ENCODE results near the gene ADM2. TPM values are rescaled to one million over a fixed set of nuclear protein-coding genes. Genes with fewer than 3 reads are reported as not detected.
A peak's percentile ranks its signal among the peaks of the same experiment; 100 is the strongest.
"Not testable (repeated sequence)": the region's sequence is repeated elsewhere in the genome, so short reads cannot be mapped to it uniquely, and the experiment has no call there.

The ADM2 gene
- polyA plus RNA-seq, 4 donors: 2.2 to 14.7 (median 8.7) TPM

DNA sequence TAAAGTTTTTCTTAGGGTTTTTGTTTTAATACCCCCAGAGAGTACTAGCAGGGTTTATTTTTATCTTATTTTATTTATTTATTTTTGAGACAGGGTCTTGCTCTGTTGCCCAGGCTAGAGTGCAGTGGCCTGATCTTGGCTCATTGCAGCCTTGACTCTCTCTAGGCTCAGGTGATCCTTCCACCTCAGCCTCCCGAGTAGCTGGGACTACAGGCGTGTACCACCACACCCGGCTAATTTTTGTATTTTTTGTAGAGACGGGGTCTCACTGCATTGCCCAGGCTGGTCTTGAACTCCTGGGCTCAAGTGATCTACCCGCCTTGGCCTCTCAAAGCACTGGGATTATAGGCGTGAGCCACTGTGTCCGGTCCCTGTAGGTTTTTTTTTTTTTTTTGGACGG lies 38.8 kb downstream of the ADM2 start:
- not testable (repeated sequence) for FAIRE-seq; H3K27me3 ChIP-seq (ENCODE audit: control insufficient read depth in 3 of 3, insufficient read depth in 3 of 3, low read length in 3 of 3); DNase-seq; H3K4me3 ChIP-seq (ENCODE audit: low read depth in 1 of 3, low read length in 3 of 3); H3K27ac ChIP-seq (ENCODE audit: low read depth in 1 of 3, low read length in 2 of 3); H3K9me3 ChIP-seq (ENCODE audit: control insufficient read depth in 2 of 2, insufficient read depth in 1 of 2, low read depth in 1 of 2, low read length in 1 of 2)
- peaks cover 0 to 25% (median 1%) of the 10 kb centered on the region in 3 donors for H3K4me1 ChIP-seq (ENCODE audit: control insufficient read depth in 3 of 3, insufficient read depth in 2 of 3, low read depth in 1 of 3, low read length in 2 of 3)
- 95 to 97% (median 97%) methylated on average over 8 of the region's 8 CpGs for WGBS, 3 donors
- H3K36me3 ChIP-seq (ENCODE audit: control insufficient read depth in 3 of 3, insufficient read depth in 2 of 3, low read depth in 1 of 3, low read length in 3 of 3): peaks cover 8 to 80% (median 13%) of the 10 kb centered on the region in 3 donors

DNA sequence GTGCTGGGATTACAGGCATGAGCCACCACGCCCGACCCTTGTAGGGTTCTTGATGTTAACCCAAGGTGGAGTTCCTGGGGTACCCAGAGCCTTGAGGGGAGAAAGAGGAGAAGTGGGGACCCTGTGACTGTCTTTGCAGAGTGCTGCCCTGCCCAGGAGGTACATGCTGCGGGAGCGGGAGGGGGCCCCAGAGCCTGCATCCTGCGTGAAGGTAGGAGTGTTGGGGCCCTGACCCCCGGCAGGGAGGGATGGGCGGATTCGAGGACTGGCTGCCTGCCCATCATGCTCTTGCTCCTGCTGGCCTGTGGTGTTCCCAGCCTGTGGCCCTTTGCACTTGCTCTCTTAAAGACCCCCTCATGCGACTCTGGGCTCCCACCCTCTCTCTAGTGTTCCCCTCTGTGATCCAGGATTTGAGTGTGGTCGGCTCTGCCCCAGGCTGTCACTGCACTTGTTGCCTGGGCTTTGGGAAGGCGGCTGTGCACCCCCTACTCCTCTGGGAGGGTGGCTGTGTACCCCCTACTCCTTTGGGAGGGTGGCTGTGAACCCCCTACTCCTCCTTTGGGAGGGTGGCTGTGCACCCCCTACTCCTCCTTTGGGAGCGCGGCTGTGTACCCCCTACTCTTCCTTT lies 39.6 kb downstream of the ADM2 start:
- peaks cover 8 to 77% (median 13%) of the 10 kb centered on the region in 3 donors for H3K36me3 ChIP-seq (ENCODE audit: control insufficient read depth in 3 of 3, insufficient read depth in 2 of 3, low read depth in 1 of 3, low read length in 3 of 3)
- H3K27ac ChIP-seq (ENCODE audit: low read depth in 1 of 3, low read length in 2 of 3): no peak overlapping the region
- no peak overlapping the region for H3K4me3 ChIP-seq (ENCODE audit: low read depth in 1 of 3, low read length in 3 of 3)
- no peak for FAIRE-seq
- H3K4me1 ChIP-seq (ENCODE audit: control insufficient read depth in 3 of 3, insufficient read depth in 2 of 3, low read depth in 1 of 3, low read length in 2 of 3): peaks cover 0 to 25% (median 1%) of the 10 kb centered on the region in 3 donors
- no peaks in the 10 kb centered on the region for H3K9me3 ChIP-seq (ENCODE audit: control insufficient read depth in 2 of 2, insufficient read depth in 1 of 2, low read depth in 1 of 2, low read length in 1 of 2)
- H3K27me3 ChIP-seq (ENCODE audit: control insufficient read depth in 3 of 3, insufficient read depth in 3 of 3, low read length in 3 of 3): no peaks in the 10 kb centered on the region
- 94 to 96% (median 94%) methylated on average over 11 to 13 of the region's 13 CpGs for WGBS, 3 donors
- no peak for DNase-seq

DNA sequence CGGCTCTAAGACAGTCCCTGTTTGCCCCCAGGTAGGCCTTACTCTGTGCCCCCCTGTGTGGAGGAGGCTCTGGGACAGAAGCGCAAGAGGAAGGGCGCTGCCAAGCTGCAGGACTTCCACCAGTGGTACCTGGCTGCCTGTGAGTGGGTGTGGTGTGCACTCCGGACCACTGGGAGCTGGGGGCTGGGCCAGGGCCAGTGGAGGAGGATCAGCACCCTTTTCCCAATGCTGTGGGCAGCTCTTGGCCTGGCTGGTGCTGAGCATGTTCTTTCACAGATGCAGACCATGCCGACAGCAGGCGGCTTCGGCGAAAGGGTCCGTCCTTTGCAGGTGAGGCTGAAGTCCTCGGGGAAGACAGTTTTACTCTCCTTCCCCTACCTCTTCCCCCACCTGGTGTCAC lies 40.4 kb downstream of the ADM2 start:
- DNase-seq: no peak
- no peak for FAIRE-seq
- H3K36me3 ChIP-seq (ENCODE audit: control insufficient read depth in 3 of 3, insufficient read depth in 2 of 3, low read depth in 1 of 3, low read length in 3 of 3): peaks cover 8 to 70% (median 13%) of the 10 kb centered on the region in 3 donors
- H3K9me3 ChIP-seq (ENCODE audit: control insufficient read depth in 2 of 2, insufficient read depth in 1 of 2, low read depth in 1 of 2, low read length in 1 of 2): no peaks in the 10 kb centered on the region
- H3K27me3 ChIP-seq (ENCODE audit: control insufficient read depth in 3 of 3, insufficient read depth in 3 of 3, low read length in 3 of 3): no peaks in the 10 kb centered on the region
- H3K4me1 ChIP-seq (ENCODE audit: control insufficient read depth in 3 of 3, insufficient read depth in 2 of 3, low read depth in 1 of 3, low read length in 2 of 3): peaks cover 0 to 28% (median 1%) of the 10 kb centered on the region in 3 donors
- no peak overlapping the region for H3K4me3 ChIP-seq (ENCODE audit: low read depth in 1 of 3, low read length in 3 of 3)
- 84 to 92% (median 88%) methylated on average over 9 to 10 of the region's 10 CpGs for WGBS, 3 donors
- no peak overlapping the region for H3K27ac ChIP-seq (ENCODE audit: low read depth in 1 of 3, low read length in 2 of 3)

DNA sequence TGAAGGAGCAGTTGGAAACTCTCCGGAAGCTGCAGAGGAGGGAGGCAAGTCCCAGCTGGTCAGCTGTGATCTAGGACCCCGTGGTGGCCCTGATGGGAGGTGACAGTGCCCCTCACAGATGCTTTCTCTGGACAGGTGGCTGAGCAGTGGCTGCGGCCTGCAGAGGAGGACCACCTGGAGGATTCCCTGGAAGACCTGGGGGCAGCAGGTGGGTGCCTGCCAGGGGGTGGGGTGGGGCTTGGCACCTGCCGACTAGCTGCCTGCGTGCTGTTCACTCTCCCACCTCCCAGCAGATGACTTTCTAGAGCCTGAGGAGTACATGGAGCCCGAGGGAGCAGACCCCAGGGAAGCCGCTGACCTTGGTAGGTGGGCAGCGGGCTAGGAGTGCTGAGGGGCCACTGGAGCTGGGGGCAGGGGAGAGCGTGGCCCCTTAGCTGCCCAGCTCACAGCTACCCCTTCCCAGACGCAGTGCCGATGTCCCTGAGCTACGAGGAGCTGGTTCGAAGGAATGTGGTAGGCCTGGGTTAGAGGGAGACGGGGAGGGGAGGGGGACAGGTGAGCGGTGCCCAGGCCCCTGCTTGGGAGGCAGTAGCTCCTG lies 41.0 kb downstream of the ADM2 start:
- Histone ChIP-seq H3K36me3 (ENCODE audit: control insufficient read depth in 3 of 3, insufficient read depth in 2 of 3, low read depth in 1 of 3, low read length in 3 of 3) (peaks cover 8 to 66% (median 13%) of the 10 kb centered on the region in 3 donors), H3K4me3 (ENCODE audit: low read depth in 1 of 3, low read length in 3 of 3) (no peak overlapping the region), H3K27ac (ENCODE audit: low read depth in 1 of 3, low read length in 2 of 3) (no peak overlapping the region), H3K9me3 (ENCODE audit: control insufficient read depth in 2 of 2, insufficient read depth in 1 of 2, low read depth in 1 of 2, low read length in 1 of 2) (no peaks in the 10 kb centered on the region), H3K27me3 (ENCODE audit: control insufficient read depth in 3 of 3, insufficient read depth in 3 of 3, low read length in 3 of 3) (no peaks in the 10 kb centered on the region), H3K4me1 (ENCODE audit: control insufficient read depth in 3 of 3, insufficient read depth in 2 of 3, low read depth in 1 of 3, low read length in 2 of 3) (peaks cover 0 to 30% (median 1%) of the 10 kb centered on the region in 3 donors)
- DNase-seq: no peak
- WGBS, 3 donors: 87 to 90% (median 89%) methylated on average over 14 to 15 of the region's 15 CpGs
- FAIRE-seq: no peak

DNA sequence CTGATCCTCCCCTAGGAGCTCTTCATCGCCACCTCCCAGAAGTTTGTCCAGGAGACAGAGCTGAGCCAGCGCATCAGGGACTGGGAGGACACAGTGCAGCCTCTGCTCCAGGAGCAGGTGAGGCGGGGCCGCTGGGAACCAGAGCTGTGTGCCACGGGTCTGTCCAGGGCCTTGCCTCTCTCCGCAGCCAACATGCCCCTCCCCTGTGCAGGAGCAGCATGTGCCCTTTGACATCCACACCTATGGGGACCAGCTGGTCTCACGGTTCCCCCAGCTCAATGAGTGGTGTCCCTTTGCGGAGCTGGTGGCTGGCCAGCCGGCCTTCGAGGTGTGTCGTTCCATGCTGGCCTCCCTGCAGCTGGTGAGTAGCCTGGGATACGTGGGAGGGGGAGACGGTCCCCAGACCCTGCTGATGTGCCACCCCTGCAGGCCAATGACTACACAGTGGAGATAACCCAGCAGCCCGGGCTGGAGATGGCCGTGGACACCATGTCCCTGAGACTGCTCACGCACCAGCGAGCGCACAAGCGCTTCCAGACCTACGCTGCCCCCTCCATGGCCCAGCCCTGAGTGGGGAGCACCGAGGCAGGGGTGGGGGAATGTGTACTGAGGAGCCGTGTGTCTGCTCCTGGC lies 41.6 kb downstream of the ADM2 start:
- WGBS, 3 donors: 72 to 83% (median 74%) methylated on average over 22 of the region's 22 CpGs
- Histone ChIP-seq H3K27ac (ENCODE audit: low read depth in 1 of 3, low read length in 2 of 3) (no peak overlapping the region), H3K9me3 (ENCODE audit: control insufficient read depth in 2 of 2, insufficient read depth in 1 of 2, low read depth in 1 of 2, low read length in 1 of 2) (no peaks in the 10 kb centered on the region), H3K36me3 (ENCODE audit: control insufficient read depth in 3 of 3, insufficient read depth in 2 of 3, low read depth in 1 of 3, low read length in 3 of 3) (peaks cover 3 to 61% (median 11%) of the 10 kb centered on the region in 3 donors), H3K27me3 (ENCODE audit: control insufficient read depth in 3 of 3, insufficient read depth in 3 of 3, low read length in 3 of 3) (no peaks in the 10 kb centered on the region), H3K4me1 (ENCODE audit: control insufficient read depth in 3 of 3, insufficient read depth in 2 of 3, low read depth in 1 of 3, low read length in 2 of 3) (peaks cover 0 to 30% (median 2%) of the 10 kb centered on the region in 3 donors), H3K4me3 (ENCODE audit: low read depth in 1 of 3, low read length in 3 of 3) (no peak overlapping the region)
- DNase-seq: no peak
- FAIRE-seq: no peak

GRCh38 chr22:50523458-50523805 lies 42.1 kb downstream of the ADM2 start:
- no peaks in the 10 kb centered on the region for H3K9me3 ChIP-seq (ENCODE audit: control insufficient read depth in 2 of 2, insufficient read depth in 1 of 2, low read depth in 1 of 2, low read length in 1 of 2)
- 63 to 88% (median 71%) methylated on average over 16 of the region's 16 CpGs for WGBS, 3 donors
- H3K27me3 ChIP-seq (ENCODE audit: control insufficient read depth in 3 of 3, insufficient read depth in 3 of 3, low read length in 3 of 3): no peaks in the 10 kb centered on the region
- peaks cover 3 to 56% (median 10%) of the 10 kb centered on the region in 3 donors for H3K36me3 ChIP-seq (ENCODE audit: control insufficient read depth in 3 of 3, insufficient read depth in 2 of 3, low read depth in 1 of 3, low read length in 3 of 3)
- H3K4me3 ChIP-seq (ENCODE audit: low read depth in 1 of 3, low read length in 3 of 3): no peak overlapping the region
- FAIRE-seq: no peak
- peak overlapping the region in 1 of 3 donors; percentile 26 for H3K27ac ChIP-seq (ENCODE audit: low read depth in 1 of 3, low read length in 2 of 3)
- peaks cover 0 to 30% (median 3%) of the 10 kb centered on the region in 3 donors for H3K4me1 ChIP-seq (ENCODE audit: control insufficient read depth in 3 of 3, insufficient read depth in 2 of 3, low read depth in 1 of 3, low read length in 2 of 3)
- no peak for DNase-seq

- no peaks in the 10 kb centered on the region for H3K9me3 ChIP-seq (ENCODE audit: control insufficient read depth in 2 of 2, insufficient read depth in 1 of 2, low read depth in 1 of 2, low read length in 1 of 2)
- DNase-seq (peak in 1 of 2 donors; percentile 71), FAIRE-seq (no peak)
- WGBS, 3 donors: 18 to 62% (median 30%) methylated on average over 24 to 25 of the region's 25 CpGs
- H3K27me3 ChIP-seq (ENCODE audit: control insufficient read depth in 3 of 3, insufficient read depth in 3 of 3, low read length in 3 of 3): peaks cover 0 to under 1% (median 0%) of the 10 kb centered on the region in 3 donors
- peaks cover 3 to 50% (median 10%) of the 10 kb centered on the region in 3 donors for H3K36me3 ChIP-seq (ENCODE audit: control insufficient read depth in 3 of 3, insufficient read depth in 2 of 3, low read depth in 1 of 3, low read length in 3 of 3)
- H3K4me3 ChIP-seq (ENCODE audit: low read depth in 1 of 3, low read length in 3 of 3): peak overlapping the region in 2 of 3 donors; percentile 62 to 68
- peaks cover 0 to 31% (median 5%) of the 10 kb centered on the region in 3 donors for H3K4me1 ChIP-seq (ENCODE audit: control insufficient read depth in 3 of 3, insufficient read depth in 2 of 3, low read depth in 1 of 3, low read length in 2 of 3)
- H3K27ac ChIP-seq (ENCODE audit: low read depth in 1 of 3, low read length in 2 of 3): peak overlapping the region; percentile 91 to 100 (median 94)
These were observed 42.7 kb downstream of the ADM2 start for GRCh38 chr22:50523806-50524675.

- peak overlapping the region; percentile 91 to 100 (median 94) for H3K27ac ChIP-seq (ENCODE audit: low read depth in 1 of 3, low read length in 2 of 3)
- WGBS, 3 donors: 1 to 4% (median 4%) methylated on average over 19 of the region's 19 CpGs
- FAIRE-seq (no peak), DNase-seq (peak in 1 of 2 donors; percentile 83)
- H3K9me3 ChIP-seq (ENCODE audit: control insufficient read depth in 2 of 2, insufficient read depth in 1 of 2, low read depth in 1 of 2, low read length in 1 of 2): no peaks in the 10 kb centered on the region
- H3K27me3 ChIP-seq (ENCODE audit: control insufficient read depth in 3 of 3, insufficient read depth in 3 of 3, low read length in 3 of 3): peaks cover 0 to 4% (median 0%) of the 10 kb centered on the region in 3 donors
- peaks cover 0 to 37% (median 7%) of the 10 kb centered on the region in 3 donors for H3K4me1 ChIP-seq (ENCODE audit: control insufficient read depth in 3 of 3, insufficient read depth in 2 of 3, low read depth in 1 of 3, low read length in 2 of 3)
- H3K4me3 ChIP-seq (ENCODE audit: low read depth in 1 of 3, low read length in 3 of 3): peak overlapping the region; percentile 61 to 68 (median 62)
- H3K36me3 ChIP-seq (ENCODE audit: control insufficient read depth in 3 of 3, insufficient read depth in 2 of 3, low read depth in 1 of 3, low read length in 3 of 3): peaks cover 3 to 44% (median 10%) of the 10 kb centered on the region in 3 donors
These were observed 43.3 kb downstream of the ADM2 start for GRCh38 chr22:50524676-50525103.

Measured in small intestine (tissue), 7 donors.